Eye (tissue), 1 donor: ENCODE results near the gene PWP2.

Experiments
- DNase-seq: peaks from one replicate; pipeline ENCODE4 v3.0.0-alpha.2; 2015

The PWP2 gene

DNA sequence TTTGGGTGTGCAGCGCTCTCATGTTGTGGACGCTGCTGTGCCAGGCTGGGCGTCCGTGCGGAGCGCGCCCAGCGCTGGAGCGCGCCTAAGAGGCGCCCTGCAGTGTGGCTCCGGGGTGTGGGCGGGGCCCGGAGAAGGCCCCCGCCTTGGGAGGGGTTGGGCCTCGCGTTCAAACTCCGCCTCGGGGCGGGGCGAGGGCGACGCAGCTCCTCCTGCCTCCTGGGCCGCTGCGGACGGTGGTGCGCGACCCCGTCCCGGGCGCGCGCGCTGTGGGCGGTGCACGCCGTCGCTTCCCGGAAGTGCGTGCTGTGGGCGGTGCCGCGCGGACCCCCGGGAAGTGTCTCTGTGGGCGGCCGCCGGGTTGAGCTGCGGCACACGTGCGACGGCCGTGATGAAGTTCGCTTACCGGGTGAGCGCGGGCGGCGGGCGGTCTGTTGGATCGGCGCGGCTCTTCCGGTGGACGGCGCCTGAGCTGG lies at the start of gene PWP2:
Gene PWP2 (plus strand): TSS at position 374 of the 476 bp plus-strand sequence. CDS start 18 bp downstream, at position 392.
- peak; percentile 51 for DNase-seq

DNA sequence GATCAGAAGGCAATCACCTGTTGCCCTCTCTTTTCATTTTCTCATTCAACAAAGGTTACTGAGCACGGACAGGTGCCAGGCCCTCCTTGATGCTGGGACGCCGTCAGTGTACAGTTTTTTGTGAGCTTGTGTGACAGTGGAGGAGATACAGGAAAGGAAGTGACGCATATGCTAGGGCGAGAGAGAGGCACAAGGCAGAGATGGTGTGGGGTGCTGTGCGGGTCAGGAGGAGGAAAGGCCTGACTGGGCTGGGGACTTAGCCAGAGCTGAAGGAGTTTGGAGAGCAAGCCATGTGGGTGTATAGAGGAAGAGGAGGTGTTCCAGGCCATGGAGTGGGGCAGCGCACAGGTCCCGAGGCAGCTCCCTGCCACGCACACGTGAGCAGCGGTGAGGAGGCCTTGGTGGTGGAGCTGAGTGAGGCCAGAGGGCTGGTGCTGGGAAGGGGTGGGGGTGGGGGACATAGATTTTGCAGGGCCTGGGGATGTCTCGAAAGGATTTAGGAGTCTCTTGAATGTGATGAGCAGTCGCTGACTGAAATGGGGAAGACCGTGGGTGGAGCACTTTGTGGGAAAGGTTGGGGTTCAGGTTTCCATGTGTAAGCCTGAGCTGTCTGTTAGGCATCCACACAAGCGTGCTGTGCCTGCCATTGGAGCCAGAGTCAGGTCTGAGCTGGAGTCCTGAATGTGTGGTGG lies 49.1 kb upstream of the PWP2 start:
- no peak for DNase-seq

DNA sequence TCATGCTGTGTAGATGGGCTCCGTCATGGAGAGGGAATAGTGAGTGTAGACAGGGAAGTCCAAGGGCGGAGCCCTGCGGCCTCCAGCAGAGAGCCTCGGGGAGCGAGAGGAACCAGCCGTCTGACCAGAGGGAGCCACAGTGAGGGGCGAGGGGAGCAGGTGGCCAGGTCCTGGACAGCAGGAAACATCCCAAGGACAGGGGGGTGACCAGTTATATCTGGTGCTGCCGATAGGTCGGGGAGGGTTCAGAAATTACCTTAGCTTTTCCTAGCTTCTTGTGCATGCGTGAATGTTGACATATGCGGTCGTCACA lies 48.6 kb upstream of the PWP2 start:
- no peak for DNase-seq

DNA sequence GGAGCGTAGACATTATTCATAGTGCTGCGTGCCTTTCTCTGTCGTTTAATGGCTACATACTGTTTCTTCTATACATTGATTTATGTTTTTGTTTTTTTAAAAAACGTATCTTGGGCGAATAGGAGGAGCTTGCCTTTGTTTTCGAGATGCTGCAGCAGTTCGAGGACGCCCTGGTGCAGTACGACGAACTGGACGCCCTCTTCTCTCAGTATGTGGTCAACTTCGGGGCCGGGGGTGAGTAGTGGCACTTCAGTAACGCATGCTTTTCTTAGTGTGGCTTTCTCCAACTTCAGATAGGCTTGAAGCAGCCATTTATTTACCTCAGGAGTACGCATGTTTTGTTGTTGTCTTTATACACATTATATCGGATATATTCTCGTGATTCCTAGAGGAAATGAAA lies 48.2 kb upstream of the PWP2 start:
- DNase-seq, result no peak

DNA sequence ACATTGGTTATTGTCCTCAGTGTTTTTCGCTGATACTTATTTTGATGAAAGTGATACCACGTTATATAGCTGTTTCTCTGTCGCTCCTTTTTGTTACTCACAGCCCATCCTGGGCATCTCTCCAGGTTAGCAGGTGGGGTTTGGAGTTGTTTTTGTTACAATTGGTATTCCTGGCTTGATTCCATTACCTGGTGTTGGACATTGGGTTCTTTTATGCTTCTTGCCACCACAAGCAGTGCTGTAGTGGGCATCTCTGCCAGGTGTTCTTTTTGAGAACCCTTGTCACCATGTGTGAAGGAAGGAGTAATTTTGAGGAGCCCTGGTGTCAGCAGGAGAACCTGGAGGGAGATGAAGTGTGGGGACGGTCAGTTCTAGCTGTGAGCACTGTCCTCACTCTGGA lies 47.5 kb upstream of the PWP2 start:
- DNase-seq, result no peak

DNA sequence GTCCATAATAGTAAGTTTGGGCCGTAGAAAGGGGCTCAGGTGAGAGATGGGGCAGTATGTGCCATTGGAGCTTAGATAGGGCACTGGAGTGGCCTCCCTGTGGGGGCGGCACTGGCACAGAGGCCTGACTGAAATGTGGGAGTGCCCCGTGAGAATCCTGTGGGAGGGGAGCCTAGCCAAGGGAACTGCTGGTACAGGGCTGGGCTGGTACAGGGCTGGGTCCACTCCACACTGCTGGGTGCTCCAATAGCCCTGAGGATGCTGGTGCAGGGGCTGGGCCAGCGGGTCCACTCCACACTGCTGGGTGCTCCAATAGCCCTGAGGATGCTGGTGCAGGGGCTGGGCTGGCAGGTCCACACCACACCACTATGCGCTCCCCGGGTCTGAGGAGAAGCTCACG lies 44.8 kb upstream of the PWP2 start:
- DNase-seq, result no peak

DNA sequence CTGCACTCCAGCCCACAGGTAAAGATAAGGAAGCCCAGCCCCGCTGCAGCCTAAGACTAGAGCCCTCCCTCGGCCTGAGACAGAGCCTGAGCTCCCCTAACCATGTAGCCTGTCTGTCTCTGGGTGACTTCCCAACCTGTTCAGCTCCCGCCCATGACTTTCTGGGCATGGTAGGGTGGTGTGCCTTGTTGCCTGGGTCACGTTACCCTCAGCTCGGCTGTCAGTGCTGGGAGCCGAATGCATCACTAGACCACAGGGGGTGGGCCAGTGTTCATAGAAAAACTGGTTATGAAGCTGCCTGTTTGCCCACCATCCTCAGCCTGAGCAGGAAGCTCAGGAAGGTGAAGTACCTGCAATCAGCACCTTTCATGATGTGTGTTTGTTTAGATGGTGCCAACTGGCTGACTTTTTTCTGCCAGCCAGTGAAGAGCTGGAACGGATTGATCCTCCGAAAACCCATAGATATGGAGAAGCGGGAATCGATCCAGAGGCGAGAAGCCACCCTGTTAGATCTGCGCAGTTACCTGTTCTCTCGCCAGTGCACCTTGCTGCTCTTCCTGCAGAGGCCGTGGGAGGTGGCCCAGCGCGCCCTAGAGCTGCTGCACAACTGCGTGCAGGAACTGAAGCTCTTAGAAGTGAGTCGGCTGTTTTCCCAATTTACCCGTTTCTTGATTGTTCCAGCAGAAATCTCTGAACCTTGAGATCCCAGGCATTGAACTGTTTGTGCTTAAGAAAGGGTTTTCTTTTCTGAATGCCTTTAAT lies 43.9 kb upstream of the PWP2 start:
- DNase-seq, result no peak

DNA sequence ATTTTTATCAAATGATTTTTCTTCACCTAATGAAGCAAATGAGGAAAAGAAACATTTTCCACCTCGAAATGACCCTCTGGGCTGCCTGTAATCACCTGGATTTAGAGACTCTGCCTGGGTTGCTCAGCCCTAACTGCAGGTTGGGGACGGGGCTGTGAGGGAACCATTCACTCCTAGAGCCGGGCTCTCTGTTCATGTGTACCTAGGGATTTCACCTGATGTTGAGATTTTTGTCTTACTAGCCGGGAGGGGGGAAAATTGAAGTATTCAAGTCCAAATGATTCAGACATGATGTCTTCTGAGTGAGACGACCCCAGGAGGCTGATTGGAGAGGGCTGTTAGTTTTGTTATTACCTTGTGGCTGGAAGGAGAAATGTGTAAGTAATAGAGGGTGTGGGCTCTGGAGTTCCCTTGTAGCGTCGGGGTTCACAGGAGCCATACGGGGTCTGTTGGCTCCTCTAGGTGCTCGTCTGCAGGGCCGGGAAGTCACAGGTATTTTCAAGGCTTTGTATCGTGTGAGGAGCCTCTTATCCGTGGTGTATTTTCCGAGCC lies 42.3 kb upstream of the PWP2 start:
- no peak for DNase-seq

DNA sequence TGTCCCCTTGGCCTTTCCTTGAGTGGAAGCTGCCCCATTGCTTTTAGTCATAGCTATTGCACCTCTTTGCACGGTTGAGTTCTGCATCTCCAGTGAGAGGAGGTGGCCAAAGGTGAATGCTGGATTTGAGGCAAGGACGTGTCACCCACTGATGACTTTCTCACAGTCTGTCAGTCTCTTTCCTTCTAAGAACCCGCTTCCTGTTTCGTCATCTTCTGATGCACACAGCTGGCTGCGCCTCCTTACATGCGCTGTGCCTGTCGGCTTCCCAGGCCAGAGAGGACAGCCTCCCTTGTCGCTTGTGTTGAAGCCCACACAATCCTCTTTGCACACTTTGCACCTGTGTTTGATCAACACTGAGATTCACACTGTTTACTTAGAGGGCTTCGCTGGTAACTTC lies 41.8 kb upstream of the PWP2 start:
- DNase-seq, result no peak

DNA sequence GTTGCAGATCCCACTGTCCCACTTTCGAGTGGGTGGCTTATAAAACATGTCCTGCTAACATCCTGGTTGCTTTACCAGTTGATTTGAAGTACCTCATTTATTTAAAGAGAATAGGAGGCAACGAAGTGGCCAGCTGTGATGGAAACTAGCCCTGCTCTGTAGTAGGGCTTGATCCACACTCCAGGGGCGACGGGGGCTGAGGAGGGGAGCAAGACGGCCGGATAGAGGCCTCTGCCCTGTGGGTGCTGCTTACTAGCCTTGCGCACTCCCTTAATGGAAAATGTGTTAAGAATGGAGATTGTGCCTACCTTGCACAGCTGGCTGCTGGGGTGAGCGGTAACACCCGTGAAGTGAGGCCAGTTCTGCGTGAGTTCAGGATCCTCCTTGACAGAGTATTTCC lies 41.1 kb upstream of the PWP2 start:
- DNase-seq, result no peak

DNA sequence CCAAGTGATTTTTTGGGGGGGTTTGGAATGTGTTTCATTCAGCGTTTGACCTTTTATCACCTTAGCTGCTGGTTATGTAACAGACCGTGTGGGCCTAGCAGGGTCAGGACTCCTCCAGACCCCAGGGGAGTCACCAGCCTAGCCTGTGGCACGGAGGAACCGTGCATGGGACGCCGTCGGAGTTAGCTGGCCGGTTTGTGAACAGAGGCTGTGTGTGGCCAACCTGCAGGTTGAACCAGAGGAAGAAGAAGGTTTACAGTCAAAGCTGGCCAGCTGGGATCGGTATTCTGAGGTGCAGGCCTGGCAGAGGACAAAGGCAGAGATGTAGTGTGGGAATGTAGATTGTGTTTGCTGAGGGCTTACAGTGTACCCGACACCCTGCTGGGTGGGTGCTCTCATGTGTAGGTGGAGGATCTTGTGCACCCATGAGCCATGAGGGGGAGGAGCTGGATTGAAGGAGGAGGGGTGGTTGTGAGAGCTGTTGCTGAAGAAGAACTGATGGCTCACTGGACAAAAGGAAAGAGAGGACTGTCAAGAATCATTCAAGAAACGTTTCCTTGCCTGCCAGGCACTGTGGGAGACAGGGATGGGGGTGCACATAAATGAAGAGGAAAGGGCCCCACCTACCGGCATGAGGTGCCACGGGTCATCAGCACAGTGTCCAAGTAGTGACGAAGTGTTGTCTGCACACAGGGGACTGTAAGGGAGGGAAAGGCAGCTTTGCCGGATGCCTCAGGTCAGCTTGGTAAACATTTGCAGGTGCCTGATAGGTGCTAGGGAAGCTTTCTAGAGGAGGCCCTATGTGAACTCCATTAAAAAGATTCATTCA lies 40.0 kb upstream of the PWP2 start:
- DNase-seq, result no peak

DNA sequence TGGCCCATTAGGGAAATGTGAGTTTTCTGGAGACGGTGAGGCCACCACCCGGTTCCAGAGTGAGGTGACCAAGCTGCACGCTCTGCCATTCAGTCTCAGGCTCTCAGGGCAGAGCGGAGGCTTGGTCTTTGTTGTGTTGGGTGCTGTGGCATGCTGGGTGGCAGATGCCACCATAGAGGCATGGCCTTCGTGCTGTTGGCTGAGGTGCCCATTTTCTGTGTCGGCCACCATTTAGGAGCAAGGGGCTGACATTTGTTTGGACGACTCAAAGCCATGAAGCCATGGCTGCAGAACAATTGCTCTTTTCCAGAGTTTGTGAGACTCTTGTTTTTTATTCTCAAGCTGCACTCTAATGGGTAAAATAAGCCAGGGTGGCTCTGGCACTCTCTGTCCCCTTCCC lies 36.8 kb upstream of the PWP2 start:
- no peak for DNase-seq

DNA sequence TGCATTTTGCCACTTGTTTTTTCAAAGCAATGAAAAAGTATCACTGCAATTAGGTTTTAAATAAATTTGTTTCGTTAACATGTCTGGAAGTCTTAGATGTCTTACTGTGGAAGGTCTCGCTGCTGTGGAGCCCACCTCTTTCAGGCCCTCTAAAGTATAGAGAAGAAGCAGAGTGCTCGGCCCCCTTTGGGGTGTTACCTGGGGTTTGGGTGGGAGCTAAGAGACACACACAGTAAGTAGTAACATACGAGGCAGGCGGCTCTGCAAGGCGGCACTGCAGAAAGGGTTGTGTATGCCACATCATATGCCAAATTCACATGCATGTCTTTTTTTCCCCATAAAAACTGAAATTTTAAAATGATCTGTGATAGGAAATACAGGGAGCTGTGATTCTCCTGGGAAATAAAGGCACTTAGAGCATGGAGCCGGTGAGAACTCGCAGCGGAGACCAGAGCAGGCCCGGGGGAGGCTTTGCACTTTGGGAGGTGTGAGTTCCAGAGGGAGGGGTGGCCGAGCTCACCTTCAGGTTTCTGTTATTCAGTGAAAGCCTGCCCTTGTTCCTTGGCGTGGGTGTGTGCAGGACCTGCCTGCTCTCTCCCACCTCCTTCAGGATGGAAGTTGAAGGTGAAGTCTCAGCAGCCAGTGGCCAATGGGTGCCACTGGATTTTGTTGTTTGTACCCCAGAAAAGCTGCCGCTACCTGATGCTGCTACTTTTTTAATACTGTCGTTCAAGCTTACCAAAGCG lies 35.7 kb upstream of the PWP2 start:
- DNase-seq, result no peak

DNA sequence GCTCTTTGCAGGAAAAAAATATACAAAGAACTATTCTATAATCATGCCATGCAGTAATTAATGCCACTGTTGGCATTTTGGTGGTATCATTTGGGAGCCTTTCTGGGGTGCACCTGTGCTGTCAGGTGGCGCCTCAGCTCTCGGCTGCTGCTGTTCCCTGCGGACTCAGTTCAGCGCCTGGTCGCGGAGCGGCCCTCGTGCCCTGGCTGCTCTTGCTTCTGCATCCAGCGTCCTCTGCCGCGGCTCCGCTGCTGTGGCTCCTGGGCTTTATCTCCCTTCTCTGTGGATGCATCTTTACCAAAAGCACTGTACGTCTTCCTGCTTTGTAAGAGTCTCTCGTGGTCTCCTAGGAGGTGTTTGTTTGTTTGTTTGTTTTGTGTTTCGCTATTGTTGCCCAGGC lies 35.1 kb upstream of the PWP2 start:
- no peak for DNase-seq

DNA sequence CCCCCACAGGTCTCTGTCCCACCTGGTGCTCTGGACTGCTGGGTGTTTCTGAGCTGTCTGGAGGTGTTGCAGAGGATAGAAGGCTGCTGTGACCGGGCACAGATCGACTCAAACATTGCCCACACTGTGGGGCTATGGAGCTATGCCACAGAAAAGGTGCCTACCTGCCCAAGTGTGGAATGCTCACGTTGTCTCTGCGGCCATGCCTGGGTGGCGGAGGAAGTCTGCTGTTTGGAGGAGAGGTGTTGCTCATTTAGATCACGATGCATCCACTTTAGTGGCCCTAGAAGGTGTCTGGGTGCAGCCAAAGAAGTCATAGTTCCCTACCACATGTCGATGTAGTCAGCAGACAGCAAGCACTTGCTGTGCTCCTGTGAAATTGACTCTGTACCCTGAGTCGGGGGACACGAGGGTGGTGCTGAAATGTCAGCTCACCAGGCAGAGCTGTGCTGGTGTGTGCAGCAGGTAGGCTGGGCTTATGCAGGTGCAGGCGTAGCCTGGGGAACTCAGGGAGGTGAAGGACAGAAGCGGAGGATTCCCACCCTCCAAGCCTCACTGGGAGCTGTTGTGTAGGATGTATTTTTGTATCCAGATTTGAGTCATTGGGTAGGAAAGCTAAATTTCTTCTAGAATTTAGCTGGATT lies 32.8 kb upstream of the PWP2 start:
- no peak for DNase-seq

DNA sequence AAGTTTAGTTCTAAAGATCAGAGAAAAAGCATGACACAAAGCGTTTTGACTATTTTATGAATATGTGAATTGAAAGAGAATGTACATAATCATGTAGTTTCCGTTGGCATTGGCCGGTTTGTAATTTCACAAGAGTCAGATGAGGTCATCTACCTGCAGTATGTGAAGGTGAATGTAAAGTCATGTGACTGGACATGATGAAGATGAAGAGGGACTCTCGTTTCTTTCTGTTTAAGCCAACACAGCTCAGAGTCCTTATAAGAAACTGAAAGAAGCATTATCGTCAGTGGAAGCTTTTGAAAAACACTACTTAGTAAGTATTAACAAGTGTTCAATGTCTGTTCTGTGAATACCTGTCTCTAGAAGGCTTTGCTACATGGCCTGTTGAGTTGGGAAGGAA lies 30.9 kb upstream of the PWP2 start:
- no peak for DNase-seq

DNA sequence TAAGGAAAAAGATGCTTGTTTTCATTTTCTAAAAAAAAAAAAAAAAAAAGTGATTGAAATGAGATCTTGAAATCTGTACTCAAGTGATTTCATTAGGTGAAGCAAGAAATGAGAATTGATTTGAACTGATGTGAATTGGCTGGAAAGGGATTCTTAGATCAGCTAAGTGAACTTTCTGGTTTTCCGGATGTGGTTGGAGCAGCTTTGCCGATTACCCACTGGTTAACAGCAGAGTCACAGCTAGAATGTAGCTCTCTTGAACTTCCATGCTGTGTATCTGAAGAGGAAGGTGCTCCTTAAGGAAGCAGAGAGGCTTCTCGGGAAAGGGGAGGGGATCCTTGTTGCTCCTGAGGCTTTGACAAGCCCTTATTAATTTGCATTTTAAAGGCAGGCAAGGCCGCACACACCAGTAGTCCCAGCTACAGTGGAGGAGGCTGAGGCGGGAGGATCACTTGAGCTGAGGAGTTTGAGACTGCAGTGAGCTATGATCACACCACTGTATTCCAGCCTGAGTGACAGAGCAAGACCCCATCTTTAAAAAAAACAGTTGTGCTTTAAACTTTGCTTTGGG lies 28.7 kb upstream of the PWP2 start:
- no peak for DNase-seq

DNA sequence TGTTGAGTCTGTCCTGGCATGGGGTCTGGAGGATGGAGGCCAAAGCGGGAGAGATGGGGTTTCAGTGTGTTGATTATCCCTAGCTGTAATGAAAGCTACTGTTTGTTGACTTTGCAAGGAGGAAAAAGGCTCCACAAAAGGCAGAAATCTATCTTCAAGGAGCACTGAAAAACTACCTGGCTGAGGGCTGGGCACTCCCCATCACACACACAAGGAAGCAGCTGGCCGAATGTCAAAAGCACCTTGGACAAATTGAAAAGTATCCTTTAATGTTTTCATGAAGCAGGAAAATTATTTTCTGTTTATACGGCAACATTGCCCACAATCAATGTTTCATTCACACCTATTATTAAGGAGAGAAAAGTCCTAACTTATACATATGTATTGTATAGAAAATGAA lies 27.8 kb upstream of the PWP2 start:
- DNase-seq, result no peak

DNA sequence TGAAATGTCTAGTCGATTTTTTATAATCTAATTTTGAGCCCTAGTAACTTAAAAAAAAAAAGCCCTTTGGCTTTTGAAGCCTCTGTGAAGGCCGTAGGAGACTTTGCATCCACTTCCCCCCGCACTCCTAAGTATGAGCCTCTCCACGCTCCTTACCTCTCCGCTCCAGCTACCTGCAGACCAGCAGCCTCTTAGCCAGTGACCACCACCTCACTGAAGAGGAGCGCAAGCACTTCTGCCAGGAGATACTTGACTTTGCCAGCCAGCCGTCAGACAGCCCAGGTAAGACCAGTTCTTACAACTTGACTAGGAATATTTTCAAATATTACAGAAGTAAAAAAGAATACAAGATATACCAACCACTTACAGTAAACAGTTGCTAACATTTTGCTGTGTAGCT lies 27.4 kb upstream of the PWP2 start:
- no peak for DNase-seq

DNA sequence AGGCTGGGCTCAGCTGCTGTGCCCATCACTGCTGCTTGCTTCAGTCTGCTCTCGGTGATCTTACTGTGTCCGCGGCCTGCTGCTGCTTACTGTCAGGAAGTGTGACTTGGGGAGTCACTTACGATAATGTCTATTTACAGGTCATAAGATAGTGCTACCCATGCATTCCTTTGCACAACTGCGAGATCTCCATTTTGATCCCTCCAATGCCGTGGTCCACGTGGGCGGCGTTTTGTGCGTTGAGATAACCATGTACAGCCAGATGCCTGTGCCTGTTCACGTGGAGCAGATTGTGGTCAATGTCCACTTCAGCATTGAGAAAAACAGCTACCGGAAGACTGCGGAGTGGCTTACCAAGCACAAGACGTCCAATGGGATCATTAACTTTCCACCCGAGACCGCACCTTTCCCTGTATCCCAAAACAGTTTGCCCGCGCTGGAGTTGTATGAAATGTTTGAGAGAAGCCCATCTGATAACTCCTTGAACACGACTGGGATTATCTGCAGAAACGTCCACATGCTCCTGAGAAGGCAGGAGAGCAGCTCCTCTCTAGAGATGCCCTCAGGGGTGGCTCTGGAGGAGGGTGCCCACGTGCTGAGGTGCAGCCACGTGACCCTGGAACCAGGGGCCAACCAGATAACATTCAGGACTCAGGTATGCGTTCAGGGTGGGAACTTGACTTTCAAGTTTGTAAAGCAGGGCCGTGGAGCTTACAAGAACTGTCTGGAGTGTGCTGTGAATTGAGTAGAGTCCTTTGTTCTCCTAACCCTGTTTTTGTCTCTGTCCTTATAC lies 24.4 kb upstream of the PWP2 start:
- DNase-seq, result peak; percentile 4
